ENCODE results near the gene SPATA13.

DNA sequence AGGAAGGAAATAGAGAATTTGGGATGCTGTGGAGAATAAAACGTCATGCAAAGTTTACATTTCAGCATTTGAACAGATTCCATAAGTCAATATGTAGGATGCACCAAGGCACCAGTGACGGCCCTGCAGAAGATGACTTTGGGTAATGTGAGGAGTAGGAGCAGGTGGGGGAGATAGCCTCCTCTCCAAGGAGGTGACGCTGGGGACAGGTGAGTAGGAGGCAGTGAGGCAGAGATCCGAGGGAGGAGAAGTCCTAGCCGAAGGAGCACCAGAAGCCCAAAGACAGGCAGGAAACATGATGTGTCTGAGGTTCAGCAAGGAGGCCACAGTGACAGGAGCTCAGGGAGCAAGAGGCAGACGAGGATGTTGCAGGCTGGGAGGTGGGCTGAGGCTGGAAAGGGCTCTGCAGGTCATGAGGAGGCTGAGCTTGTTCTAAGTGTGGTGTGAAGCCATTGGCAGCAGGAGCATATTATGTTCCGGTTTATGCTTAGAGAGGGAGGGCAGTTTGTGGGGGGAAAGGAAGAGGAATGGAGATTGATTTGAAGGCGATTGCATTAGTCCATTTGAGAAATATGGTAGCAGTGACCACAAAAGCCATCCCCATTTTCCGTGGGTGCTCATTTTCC, 93.1 kb downstream of the SPATA13 start:
- TF ChIP-seq GATA3 (IDR thresholded peaks at IDR 0.05; ENCODE audit: low read depth, low read length), result no peak
- no peak for TF ChIP-seq GATA2 (IDR thresholded peaks at IDR 0.05; ENCODE audit: low read depth, low read length)

All from SH-SY5Y (cell line).